Activated CD8-positive, alpha-beta memory T cell treated with anti-CD3 and anti-CD28 coated beads for 1 hour (primary cell): Measurements from ENCODE around the gene CACNG4.

Source experiments
- DNase-seq, 2 donors: peaks; one replicate each; pipeline ENCODE4 v3.0.0-alpha.2; 2020; ENCODE audit warnings: low read depth in 1 of 2; ENCODE audit errors: extremely low read depth in 1 of 2

CACNG4 gene

DNA sequence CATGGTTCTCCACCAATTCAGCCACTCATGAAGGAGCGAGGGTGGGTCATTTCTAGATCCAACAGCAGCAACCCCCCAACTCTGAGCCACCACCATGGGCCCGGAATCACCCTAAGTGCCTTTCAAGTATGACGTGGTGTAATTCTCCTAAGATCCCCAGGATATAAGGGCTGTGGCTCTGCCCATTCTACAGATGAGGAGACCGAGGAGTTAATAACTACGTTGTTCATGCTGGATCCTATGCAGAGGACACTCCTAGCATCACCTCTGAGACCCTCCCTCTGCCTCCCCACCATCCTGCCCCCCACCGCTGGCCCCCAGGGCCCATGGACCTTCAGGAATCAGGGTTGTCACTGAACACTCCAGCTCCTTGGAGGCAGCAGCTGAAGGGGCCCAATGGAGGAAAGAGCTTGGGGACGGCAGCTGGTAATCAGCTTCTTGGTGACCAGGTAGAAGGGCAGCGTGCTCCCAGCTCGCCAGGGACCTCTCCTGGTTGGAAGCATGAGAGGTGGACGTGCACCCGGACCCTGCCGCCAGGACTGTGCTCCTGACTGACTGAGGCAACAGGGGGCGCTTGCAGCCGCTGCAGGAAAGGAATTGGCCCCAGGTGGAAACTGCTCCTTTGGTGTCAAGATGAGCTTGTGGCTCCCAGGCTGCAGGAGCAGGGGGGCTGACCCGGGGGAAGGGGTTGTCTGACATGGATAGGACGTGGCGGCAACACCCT is 51.7 kb downstream of the CACNG4 start:
- no peak for DNase-seq

DNA sequence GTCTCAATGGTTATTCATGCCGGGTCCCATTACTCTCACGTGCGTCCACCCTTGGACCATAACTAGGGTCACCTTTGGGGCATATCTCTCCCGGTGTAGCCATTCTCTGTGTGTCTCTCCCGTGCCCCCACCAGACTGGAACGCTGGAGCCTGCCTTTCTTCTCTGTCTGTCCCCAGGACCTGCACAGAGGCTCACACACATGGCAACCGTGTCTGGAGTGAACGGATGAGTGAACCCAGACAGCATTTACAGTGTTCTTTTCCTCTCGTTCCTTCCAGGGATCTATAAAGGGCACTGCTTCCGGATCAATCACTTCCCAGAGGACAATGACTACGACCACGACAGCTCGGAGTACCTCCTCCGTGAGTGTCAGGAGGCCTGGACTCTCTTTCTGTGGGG is 53.4 kb downstream of the CACNG4 start:
- no peak for DNase-seq

DNA sequence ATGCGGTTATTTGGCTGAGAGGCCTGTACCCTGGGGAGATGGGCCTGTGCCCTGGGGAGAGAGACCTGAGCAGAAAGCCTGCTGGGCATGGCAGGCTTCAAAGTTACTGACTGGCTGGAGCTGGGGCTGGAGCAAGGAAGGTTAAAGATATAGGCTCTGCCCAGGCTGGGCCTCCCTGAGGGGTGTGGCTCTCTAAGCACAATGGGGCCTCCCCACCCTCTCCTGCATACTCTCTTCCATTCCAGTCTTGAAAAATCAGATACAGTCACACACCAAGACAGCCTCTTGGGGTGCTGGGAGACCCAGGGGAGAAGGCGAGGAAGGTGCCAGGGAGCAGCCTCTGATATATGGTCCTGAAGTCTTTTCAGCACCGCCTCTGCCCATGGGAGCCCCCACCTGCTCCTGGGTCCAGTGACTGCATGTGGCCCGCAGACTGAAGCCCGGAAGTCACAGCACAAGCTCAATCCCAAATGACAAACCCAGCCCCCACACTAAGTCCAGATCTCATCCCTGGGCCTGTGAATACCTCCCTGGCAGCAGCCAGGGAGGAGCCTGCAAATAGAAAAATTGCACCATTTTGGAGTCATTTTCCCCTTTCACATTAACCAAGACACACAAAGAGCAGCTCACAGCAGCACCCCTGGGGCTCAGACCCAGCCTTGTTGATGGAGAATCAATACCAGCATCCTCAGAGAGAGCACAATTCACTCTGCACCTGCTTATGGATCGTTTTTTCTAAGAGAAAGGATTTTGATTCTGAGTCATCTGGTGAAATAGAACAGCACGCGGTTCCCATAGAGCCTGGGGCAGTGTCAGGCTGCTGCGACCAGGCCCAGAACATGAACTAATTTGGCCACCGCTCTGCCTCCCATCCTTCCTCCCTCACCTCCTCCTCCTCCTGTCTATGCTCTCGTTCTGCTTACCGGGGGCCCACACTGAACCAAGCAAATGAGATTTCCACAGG is 54.2 kb downstream of the CACNG4 start:
- no peak for DNase-seq

DNA sequence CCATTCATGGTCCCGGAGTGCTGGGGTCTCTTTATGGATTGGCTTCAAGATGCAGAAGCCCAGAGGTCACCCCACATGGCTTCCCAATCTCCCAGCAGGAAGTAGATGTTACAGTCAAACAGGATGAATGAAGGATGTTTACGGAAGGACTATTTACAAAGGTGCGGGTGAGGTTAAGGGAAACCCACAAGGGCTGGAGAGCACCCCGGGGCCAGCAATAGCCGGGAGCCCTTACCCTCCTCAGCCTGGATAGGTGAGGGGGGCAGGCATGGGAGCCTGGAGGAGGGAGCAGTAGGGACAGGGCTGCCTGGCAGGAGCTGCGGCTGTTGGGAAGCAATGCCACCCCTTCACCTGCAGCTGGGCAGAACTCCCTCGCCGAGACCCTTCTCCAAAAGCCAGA is 55.3 kb downstream of the CACNG4 start:
- no peak for DNase-seq

DNA sequence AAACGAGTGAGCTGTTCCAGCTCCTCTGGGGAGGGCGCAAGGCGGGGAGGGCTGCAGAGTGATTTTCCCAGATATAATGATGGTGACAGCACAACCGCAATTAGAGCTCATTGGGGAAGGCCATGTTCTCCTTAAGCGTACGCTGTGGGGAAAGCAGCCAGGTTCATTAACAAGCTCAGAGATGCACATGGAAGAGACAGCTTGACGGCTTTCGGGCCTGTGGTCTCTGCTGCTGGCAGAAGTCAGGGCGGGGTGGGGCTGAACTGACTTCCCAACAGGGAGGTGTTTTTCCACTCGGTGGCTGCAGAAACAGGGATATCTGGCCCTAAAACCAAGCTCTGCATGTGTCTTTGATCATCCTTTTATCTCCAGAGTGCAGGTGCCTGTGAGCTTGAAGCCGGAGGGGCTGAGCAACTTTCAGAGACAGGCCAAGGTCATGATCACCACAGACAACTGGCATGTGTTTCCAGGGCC is 55.8 kb downstream of the CACNG4 start:
- DNase-seq: no peak

DNA sequence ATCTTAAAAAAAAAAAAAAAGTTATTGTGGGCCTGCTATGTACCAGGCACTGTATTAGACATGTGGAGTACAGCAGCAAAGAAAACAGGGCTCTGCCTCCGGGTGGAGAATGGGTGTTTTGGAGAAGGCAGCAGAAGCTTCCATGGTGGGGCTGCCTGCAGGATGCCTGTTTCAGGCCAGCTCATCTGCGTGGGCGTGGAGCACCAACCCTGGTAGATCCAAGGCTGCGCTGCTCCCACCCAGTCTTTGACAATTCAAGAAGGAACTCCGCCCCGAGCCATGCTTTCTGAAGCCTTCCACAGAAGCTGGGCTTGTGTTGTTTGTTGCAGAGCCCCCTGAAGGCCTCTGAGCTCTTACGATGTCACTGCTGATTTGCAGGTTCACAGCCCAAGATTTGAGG is 56.7 kb downstream of the CACNG4 start:
- DNase-seq: no peak

DNA sequence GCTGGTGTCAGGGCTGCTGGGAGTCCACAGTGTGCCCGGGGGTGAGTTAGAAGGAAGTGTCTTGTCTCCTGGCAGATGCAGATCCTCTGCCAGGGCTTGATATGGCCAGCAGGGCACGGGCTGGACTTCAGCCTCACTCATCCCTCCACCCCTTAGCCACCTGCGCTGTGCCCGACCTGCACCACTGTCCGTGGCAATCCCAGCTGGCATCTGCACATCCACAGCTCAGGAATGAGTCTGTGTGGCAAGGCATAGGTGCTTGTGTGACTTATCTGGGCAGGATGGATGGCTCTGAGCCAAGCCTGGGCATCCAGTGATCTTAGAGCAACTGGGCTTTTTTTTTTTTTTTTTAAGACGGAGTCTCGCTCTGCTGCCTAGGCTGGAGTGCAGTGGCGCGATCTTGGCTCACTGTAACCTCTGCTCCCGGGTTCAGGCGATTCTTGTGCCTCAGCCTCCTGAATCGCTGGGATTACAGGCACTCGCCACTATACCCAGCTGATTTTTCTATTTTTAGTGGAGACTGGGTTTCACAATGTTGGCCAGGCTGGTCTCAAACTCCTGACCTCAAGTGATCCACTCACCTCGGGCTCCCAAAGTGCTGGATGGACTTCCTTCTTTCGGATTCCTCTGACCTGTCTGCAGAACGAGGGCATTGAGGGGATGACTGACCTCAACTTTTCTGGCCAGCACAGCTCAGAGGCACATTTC is 57.4 kb downstream of the CACNG4 start:
- DNase-seq: no peak

DNA sequence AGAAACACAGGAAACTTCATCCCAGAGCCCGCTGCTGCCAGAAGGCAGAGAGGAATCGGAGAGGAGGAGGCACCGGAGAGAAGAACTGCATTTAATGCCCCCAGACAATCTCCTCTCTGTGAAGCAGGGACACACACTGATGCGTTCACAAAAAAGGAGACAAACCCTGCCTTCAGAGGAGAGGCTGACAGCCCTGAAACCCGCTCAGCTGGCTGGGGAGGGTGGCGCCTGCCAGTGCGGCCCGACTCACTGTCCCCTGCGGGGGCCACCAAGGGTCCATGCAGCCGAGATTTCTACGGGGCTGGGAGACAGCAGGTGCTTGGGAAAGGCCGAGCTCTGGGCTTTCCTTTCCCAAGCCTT is 57.9 kb downstream of the CACNG4 start:
- no peak for DNase-seq

DNA sequence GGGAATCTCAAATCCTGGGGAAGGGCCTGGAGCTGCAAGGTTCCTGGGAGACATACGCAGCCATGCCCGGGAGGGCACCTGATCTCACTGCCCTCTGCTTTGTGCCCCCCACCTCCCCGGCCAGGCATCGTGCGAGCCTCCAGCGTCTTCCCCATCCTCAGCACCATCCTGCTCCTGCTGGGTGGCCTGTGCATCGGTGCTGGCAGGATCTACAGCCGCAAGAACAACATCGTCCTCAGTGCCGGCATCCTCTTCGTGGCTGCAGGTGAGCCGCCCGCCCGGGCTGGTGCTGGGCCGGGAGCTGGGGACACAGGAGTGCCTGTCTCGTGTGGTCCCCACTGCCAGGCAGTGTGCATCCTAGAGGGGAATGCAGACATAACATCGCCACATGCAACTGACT is 60.2 kb downstream of the CACNG4 start:
- no peak for DNase-seq

DNA sequence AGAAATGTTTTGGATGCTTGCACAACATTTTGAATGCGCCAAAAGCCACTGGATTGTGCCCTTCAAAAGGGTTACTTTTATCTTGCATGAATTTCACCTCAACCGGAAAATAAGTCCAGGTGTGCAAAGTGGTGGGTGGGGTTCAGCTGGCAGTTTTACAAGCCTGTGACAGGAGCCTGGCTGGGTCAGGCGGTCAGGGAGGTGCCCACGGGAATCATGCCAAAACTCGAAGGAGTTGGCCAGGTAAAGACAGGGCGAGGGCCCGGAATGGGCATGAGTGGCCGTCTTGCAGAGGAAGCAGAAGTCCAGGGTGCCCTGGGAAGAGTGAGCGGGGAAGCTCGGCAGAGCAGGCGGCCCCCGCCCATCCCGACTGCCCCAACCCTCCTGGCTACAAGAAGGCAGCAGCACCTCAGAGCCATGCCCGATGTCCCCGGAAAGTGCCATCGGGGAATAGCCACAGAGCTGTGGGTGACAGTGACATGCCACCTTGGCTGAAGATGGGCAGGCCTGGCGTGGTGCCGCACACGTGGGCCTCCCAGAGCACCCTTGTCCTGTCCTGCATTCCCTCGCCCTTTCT is 60.8 kb downstream of the CACNG4 start:
- DNase-seq: no peak

DNA sequence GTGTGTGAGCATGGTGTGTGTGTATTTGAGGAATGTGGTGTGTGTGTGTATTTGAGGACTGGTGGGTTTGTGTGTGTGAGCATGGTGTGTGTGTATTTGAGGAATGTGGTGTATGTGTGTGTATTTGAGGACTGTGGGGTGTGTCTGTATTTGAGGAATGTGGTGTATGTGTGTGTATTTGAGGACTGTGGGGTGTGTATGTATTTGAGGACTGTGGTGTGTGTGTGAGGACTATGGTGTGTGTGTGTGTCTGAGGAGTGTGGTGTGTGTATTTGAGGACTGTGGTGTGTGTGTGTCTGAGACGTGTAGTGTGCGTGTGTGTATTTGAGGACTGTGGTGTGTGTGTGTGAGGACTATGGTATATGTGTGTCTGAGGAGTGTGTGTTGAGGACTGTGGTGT is 61.8 kb downstream of the CACNG4 start:
- no peak for DNase-seq

DNA sequence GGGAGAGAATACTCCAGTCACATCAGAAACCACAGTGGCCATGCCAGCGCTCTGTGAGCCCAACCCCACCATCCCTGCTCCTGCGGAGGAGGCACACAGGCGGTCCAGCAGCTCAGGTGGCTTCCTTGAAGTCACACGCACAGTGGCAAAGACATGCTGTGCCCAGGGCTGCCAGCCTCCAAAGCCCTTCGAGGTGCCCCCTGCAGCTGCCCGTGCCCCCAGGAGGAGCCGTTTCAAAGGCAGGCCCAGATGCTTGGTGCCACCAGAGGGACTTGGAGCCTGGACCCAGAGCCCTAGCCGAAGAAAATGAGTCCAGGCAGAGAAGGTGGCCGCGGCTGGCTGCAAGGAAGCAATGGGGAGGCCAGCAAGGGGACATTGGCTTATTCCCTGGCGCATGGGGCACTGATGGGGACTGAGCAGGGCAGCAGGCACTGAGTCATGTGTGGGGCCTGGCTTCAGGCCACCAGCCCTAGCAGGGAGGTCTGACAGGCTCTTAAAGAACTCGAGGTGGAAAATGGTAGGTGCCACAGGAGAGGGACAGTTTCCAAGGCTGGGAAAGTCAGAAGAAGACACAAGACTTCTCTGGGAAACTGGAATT is 62.6 kb downstream of the CACNG4 start:
- no peak for DNase-seq

DNA sequence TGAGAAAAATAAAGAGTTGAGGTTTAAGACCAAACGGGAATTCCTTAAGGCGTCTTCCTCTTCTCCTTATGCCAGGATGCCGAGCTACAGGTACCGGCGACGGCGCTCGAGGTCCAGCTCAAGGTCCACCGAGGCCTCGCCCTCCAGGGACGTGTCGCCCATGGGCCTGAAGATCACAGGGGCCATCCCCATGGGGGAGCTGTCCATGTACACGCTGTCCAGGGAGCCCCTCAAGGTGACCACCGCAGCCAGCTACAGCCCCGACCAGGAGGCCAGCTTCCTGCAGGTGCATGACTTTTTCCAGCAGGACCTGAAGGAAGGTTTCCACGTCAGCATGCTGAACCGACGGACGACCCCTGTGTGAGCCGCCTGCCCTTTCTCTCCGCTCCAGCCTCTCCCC is 66.1 kb downstream of the CACNG4 start:
- DNase-seq: no peak

DNA sequence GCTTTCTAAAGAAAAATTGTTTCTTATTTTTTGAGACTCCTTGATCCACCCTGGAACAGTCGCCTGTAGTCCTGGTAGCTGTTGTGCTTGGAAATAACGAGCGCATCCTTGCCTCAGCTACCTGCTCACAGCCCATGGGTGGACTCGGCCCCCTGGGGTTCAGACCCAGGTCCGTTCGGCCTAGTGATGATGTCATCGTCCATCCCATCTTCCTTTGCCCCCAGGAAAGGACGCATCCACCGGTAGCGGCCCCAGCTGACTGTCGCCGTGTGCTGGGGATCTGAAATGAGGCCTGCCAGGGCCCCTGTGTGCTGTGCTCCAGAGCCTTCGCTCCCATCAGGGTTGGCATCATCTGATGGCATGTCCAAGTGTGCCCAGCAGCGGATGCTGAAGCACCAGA is 67.9 kb downstream of the CACNG4 start:
- no peak for DNase-seq

DNA sequence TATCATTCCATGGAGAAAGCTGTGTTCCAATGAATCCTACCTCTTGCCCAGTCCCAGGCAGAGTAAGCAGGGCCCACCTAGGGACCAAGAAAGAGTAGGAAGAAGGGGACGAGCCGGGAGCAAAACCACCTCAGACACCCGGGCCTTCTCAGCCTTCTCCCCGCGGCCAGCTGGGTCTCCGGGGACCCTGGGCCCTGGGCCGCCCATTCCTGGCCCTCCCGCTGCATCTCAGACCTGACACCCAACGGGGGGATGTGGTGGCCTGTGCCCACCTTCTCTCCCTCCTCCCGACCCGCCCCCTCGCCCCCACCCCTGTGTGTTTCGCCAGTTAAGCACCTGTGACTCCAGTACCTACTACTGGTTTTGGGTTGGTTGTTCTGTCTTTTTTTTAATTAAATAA is 68.5 kb downstream of the CACNG4 start:
- DNase-seq: no peak

DNA sequence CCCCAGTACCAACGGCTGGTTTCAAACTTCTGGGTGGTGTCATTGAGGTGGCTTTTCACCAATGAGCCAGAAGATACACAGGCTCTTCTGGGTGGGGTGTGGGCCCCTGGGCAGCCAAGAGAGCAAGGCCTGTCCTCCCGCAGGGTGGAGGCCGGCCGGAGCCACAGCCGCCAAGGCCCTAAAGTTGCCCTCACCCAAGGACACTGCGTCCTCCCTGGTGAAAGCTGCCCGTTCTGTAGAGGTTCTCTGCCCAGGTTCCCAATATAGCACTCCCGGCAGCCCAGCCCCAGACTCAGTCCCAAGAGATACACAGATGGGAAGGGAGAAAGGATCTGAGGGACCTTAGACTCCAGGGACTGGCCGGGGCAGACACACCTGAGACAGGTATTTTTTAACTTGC is 69.1 kb downstream of the CACNG4 start:
- no peak for DNase-seq

DNA sequence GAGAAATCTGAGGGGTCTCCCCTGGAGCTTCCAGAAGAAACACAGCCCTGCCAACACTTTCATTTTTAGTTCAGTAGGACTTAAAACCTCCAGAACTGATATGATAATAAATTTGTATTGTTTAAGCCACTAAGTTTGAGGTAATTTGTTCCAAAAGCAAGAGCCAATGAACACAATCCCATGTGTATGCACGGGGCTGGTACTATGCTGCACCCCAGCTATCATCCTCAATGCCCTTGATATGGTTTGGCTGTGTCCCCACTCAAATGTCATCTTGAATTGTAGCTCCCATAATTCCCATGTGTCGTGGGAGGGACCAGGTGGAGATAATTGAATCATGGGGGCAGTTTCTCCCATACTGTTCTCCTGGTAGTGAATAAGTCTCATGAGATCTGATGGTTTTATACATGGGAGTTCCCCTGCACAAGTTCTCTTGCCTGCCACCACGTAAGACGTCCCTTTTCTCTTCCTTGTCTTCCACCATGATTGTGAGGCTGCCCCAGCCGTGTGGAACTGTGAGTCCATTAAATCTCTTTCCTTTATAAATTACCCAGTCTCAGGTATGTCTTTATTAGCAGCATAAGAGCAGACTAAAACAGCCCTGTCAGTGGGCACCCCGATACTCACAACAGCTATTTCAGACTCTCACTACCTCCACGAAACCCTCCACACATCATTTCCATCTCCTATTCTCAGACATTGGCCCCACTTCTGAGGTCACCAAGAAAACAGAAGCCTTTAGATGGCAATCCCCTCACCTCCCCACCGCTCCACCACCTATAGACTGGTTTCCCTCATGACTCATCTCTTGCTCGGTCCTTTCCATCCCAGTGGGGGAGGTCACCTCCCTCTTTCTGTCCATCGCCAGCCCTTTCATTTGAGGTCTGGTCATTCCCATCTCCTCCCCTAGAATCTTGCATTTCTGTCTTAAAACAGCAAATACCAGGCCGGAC is 70.9 kb downstream of the CACNG4 start:
- no peak for DNase-seq

DNA sequence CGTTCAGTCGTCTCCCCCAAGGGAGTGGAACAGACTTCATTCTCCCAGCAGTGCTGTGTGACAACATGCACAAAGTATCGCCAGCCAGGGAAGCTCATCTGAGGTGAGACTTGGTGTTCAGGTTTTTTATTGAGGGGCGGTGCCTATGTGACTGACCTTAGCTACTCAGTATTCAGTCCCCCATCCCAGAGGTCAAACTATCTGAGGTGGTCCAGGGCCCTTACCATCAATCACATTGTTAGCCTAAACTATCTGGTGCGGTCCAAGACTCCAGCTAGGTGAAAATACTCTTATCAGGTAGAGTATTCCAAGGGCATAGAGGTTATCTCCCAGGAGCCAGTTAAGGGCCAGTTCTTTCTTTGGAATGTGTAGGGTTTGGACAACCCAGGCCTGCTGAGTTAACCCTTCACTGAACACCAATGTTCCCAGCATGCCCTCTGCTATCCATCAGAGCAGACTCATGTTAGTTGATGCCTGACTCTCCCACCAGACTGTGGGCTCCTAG is 74.4 kb downstream of the CACNG4 start:
- no peak for DNase-seq

DNA sequence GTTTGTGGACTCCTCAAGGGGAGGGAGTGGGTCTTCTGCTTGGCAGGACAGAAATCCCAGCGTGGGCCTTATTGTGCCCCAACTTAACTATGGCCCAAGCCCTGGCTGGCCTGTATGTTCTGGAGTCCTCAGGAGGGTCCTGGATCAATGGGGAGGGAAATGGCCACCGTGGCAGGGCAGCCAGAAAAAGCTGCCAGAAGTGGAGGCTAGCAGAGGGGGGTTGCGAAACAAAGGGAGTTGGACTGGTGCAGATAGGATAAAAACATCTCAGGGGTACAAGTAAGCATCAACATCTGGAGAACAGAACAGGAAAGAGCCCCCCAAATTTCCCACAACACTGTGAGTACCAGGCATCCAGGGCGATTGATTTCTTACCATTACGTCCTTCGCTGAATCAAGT is 76.1 kb downstream of the CACNG4 start:
- no peak for DNase-seq
